Stimulated activated CD8-positive, alpha-beta memory T cell treated with anti-CD3 and anti-CD28 coated beads, Interleukin-12 subunit alpha, Interleukin-12 subunit beta, amount 100 ng/mL, for 24 hours (primary cell): ENCODE results near the gene PCSK5.
"Not testable (repeated sequence)": the region's sequence is repeated elsewhere in the genome, so short reads cannot be mapped to it uniquely, and the experiment has no call there.

Source experiments
- DNase-seq: peaks from one replicate; pipeline ENCODE4 v3.0.0-alpha.2; 2020; ENCODE audit errors: extremely low read depth

Gene PCSK5

DNA sequence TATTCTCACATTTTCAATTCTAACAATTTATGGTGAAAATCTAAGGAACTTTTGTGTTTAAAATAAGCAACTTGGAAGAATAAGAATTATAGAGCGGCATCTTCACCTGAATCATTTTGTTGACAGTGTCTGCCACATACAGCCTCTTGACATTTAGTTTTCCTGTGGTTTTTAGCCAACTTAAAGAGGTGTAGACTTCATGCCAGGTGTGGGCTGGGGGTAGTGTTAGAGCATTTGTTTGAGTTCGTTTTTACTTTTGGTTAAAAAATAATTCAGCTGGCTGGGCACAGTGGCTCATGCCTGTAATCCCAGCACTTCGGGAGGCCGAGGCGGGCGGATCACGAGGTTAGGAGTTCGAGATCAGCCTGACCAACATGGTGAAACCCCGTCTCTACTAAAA lies 72.8 kb downstream of the PCSK5 start:
- DNase-seq = not testable (repeated sequence)

DNA sequence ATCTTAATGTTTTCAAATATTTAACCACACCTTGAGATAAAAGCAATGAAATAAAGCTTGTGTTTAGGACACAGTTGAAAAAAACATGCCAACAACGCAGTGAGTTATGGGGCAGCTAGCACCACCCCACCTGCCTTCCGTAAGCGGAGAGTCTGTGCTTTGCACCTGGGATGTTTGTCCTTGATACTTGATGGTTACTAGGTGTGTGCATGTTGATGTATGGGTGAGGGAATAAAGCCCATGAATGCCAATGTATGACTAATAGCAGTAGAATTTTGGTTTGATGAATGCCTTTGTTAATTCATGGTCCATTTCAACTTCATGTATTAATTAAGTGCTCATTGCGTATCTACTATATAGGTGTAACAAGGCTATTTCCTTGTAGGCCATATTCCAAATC lies 74.0 kb downstream of the PCSK5 start:
- DNase-seq = no peak

DNA sequence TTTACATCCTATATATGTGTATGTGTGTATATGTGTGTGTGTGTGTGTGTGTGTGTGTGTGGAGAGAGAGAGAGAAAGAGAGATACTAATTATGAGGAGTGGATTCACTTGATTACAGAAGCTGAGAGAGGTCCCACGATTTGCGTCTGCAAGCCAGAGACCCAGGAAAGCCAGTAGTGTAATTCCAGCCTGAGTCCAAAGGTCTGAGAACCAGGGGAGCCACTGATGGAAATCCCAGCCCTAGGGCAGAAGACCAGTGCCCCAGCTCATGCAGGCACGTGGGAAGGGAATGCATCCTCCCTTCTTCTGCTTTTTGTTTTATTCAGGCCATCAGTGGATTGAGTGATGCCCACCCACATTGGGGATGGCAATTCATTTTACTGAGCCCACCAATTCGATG lies 74.8 kb downstream of the PCSK5 start:
- no peak for DNase-seq

DNA sequence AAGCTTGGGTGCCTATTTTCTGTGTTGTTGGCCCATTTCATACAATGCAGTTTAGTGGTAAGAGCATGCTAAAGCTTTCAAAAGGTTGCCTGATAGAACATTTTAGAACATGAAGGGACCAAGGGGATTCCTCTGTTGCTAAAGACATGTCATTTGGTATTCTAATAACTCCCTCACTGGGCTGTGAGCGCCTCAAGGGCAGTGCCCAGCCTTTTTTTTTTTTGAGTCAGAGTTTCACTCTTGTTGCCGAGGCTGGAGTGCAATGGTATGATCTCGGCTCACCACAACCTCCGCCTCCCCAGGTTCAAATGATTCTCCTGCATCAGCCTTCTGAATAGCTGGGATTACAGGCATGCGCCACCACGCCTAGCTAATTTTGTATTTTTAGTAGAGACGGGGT lies 77.1 kb downstream of the PCSK5 start:
- no peak for DNase-seq

DNA sequence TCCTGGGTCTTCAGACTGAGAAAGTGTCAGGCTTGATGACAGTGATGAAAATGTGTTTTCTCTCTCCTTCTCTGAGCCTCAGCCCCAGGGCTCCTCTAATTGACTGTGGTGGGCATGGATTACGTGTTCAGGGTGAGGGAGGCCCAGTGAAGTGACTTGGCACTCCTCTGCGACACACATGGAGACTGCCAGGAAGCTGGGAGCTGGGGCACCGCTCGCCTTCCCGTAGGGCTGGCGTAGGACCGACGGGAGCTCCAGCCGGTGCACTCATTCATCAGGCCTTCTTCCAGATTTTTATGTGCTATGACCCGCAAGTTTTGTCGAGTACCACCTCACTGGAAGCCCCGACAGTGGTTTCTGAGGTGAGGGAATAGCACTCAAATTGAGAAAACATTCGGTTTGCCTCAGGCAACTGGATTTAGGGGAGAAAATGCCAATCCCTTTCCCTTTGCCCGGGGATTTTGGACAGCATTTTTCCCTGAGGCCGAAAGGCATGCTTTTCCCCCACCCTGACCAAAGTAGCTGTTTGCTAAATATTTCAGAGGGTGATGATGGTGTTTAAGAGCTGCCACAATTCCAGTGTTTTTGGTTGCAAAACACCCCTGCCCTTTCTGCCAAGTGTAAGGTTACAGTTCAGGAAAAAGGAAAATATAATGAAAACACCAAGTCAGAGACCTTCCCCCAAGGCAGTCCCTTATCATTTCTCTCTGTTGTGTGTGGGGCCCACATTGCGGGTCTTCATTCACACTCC lies 83.7 kb downstream of the PCSK5 start:
- no peak for DNase-seq

DNA sequence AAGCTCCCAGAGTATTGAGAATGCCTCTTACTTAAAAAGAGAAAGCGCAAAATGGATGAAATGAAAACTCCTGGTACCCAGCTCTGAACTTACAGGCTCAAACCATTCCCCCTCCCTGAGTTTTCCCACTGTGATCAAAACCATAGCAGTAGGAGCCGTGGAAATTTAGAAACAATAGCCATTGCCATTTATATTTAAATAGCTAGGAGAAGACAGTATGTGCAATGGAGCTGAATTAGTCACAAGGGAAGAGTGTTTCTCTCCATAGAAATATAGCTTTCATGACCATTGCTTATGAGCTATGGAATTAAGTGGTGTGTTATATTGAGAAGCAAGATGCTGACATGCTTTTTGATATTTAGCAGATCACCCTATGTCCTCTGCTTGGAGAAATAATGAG lies 84.6 kb downstream of the PCSK5 start:
- no peak for DNase-seq

DNA sequence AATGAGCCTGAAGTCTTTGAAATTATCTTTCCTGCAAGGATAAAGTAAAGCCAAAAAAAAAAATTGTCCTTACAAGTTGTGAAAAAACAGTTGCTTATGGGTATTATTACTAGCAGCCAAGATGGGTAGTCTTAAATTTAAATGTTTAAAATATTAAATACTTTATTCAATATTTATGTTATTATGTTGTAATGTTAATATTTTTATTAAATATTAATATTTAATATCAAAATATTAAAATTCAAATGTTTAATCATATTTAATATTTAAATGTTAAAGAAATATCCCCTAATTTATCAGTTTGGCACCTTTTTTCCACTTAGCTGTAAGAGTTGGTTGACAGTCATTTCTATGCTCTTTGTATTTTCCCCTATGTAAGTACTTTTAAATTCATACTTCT lies 86.1 kb downstream of the PCSK5 start:
- DNase-seq = no peak

DNA sequence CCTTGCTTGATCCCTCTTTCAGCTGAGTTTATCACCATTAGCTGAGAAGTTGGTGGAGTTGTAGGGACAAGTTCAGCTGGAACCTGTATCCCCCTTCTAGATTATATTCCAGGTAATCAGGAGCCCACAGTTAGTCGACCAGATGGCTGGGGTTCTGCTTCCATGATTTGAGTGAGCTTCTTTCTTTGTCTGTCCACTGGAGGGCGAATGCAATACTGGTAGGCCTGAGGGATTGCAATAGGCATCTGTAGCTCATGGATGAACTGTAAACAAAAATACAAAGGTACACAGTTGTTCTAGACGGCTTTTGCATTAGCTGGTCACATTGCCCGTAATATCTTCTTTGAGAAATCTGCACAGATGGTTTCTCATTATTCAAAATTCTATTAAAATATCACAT lies 88.9 kb downstream of the PCSK5 start:
- DNase-seq = no peak

DNA sequence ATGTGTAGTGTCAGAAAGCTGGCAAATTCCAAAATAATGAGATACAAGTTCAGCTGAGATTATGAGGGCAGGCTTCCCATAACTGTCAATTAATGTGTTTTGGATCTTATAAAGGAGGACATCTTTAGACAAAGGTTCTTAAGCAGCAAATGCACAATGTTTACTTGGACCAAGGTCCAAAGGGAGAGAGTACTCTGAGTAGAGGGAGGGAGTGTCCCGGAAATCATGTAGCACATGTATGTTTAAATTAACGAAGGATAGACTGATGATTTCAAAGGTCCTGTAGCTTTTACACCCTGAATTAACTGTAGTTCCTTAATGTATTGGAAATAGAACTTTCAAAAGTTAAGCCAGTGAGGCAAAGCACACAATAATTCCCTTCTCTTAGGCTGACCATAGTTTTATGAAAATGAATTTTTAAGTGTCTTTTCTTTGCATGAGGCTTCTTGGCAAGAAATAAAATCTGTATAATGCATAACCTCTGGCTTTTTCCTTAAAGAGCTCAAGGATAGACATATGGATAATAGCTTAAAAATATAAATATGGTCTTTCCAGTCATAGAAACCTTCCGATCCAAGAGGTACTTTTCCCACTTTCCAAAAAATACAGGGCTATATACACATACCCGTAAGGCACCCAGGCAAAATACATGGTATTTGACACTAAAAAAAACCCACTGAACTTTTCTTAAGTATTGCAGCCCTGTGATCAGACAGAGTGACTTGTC lies 93.0 kb downstream of the PCSK5 start:
- no peak for DNase-seq

DNA sequence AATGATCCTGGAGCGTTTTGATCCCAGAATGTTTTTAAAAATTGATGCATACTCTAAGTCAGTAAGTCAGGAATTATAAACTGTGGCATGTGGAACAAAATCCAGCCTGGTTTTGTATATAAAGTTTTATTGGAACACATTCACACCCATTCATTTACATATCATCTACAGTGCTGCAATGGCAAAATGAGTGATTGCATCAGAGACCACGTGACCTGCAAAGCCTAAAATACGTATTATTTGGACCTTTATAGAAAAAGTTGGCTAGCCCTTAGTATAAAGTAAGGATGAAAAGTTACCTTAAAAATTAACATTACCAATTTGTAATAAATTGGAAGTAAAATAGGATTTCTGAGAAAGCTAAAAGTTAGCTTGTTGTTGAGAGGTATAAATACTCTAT lies 95.0 kb downstream of the PCSK5 start:
- DNase-seq = no peak

DNA sequence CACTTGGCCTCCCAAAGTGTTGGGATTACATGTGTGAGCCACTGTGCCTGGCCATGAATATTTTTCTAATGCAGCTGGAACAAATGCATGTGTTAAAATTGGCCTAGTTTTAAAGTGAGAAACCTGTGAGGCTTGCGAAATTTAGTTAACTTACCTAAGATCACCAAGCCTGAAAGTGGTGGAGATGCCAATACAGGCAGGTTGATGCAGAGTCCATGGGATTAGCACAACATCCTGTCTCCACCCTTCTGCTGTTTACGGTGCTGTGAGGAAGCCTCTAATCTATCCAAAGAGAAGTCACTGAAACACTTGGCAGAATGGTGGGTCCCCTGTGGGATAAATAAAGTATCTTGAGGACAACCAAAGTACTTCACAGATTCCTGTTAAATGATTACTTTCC lies 98.2 kb downstream of the PCSK5 start:
- no peak for DNase-seq

DNA sequence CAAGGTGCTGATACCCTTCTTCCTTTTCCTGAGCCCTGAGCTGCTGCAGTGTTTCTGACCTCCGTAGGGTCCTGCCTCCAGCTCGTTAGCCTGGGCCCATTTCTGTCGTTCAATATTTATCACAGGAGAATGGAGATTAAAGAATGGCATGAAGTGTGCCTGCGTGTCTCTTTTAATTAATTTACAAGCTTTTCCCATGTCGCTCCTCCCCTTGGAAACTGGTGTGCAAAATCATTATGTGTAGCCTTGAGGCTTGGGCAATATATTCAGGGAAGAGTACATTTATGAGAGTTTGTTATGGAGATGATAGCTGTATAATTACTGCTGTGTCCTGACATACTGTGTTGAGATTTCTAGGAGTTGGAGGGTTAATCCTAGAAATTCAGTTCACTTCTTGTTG lies 99.7 kb downstream of the PCSK5 start:
- DNase-seq = no peak

DNA sequence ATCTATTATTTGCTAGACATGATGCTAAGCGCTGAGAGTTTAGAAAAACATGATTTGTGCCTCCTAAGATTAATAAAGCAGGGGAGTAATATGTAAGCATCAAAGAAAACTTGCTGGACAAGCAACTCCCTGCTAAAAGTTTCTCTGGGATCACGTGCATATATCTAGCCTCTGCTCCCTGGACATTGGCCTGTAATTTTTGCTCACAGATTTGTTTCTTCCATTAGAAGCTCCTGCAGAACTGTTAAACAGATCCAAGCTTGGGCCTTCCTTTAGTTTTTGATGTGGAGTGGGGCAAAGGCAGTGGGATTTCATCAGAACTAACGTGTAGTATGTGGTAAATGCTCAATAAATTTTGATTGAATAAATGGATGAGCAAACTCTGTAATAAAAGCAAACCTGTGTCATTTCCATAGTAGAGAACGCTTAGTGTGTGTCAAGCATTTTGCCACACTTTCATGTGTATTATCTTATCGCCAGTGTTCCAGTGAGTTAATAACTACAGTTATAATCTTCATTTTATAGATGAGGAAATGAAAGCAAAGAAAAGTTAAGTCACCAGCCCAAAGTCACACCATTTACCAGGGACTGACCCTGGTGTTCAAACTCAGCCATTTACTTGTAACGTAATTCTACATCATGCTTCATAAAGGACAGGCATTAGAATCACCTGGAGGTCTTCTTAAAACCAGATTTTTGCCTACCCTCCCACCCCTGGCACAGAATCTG lies 100.3 kb downstream of the PCSK5 start:
- DNase-seq = no peak

DNA sequence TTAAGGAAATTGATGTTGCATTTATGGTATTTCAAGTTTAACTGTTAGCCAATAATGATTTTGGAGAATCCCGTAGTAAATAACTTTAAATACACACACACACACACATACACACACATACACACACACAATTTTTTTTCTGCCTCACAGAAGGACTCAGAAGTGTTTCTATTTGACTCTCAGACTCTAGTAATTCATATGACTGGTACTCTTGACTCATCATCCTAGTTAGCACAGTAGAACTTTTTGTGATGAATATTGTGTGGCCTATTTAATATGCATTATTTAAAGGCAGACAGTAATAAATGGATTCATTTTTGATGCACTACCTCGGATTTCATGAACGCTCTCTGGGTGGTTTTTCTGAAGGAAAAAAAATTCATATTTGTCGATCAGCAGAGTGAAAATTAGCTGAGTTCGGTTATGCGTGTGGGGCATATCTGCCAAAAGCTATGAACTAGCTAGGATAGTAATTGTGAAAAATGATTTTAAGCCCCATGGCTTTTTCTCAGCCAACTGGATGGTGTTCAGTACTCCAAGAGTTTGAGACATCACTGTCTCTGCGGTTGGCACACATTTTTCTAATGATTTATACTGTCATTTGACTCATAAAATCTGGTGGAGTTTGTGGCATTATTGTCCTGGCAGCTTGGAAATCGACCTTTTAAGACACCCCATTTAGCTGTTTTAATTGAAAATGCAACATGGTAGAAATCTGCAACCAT lies 102.2 kb downstream of the PCSK5 start:
- no peak for DNase-seq

DNA sequence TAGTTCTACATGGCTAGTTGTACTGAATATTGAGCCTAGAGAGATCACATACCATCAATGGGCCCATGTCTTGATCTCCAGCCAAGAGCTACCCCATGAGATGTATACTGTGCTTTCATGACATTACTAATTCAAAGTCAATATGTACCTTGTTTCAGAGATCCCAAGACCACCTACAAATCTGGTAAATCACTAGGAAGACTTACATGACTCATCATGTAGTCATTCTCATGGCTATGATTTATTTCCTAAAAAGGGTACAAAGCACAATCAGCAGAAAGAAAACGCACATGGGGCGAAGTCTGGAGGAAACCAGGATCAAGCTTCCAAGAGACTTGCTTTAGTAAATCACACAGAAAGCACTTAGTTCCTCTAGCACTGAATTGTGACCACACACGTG lies 103.0 kb downstream of the PCSK5 start:
- DNase-seq = no peak

DNA sequence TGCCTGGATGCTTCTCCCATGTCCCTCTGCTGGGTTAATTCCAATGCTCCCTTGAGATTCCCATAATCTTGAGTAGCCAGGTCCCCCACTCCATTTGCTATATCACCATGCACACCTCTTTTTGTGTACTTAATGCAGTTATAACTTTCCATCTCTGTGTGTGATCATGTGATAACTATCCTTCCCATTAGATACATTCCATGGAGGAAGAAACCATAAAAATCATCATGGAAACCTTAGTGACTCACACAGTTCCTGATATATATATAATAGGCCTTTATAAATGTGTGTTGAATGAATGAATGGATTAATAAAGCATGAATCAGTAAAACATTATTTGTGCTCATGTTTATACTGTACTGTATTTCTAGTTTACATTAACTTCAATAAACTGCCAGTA lies 104.6 kb downstream of the PCSK5 start:
- no peak for DNase-seq

DNA sequence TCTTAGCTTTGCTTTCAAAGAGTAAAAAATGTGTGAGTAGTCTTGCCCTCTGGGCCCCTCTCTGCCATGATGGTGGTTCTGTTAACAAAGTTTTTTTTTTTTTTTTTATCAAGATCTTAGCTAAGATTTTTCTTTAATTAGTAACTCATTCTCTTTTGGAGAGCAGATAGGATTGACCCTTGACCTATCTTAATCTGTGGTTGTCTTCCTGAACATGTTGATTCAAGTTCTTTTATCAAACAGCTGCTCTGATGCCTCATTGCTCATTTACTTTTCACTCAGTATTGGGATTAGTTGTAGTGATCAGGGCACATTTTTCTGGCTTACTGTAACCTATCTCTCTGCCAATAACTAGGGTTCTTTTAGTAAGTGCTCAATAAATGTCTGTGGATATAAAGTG lies 106.3 kb downstream of the PCSK5 start:
- DNase-seq = no peak

DNA sequence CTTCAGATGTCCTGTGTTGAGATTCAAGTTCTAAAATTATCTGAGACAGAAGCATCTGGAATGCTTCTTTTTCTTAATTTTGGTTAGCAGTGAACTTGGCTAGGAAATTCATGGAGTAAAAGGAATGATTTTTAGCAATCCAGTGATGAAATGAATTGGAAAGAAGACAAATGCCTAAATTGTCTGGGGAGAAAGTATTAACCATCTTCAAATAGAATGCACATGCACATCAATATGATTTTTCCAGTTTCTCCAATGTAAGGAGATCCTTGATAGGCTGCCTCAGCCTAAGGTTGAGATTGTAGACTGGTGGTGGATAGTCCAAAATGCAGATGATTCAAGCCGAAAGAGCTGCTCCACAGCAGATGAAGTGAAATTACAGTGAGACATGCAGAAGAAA lies 106.7 kb downstream of the PCSK5 start:
- no peak for DNase-seq

DNA sequence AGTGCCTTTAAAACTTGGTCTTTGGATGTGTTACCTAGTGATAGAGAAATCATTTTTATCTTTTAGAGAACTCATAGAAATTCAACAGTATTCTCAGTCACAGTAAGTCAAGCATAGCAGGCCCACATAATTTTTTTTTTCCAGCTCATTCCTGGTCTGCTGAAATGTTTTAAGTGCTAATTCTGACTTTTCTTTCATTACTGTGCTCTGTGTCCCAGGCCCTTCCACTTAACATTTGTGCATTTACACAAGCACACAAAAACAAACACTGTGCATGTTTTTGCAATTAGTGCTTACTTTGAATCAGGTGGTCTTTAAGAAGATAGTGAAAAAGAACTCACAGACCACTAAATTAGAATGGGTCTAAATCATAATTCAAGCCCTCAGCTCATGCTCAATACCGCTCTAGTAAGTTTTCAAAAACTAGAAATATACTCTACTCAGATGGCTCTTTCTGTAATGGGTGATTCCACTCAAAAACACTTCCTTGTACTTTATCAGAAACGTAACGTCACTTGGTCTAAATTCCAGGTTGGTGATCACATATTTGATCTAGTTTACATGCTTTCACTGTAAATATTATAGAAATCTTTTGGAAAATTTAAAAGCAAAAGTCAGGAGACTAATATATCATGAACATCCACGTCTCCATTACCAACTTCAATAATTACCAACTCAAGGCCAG lies 107.8 kb downstream of the PCSK5 start:
- DNase-seq = no peak

DNA sequence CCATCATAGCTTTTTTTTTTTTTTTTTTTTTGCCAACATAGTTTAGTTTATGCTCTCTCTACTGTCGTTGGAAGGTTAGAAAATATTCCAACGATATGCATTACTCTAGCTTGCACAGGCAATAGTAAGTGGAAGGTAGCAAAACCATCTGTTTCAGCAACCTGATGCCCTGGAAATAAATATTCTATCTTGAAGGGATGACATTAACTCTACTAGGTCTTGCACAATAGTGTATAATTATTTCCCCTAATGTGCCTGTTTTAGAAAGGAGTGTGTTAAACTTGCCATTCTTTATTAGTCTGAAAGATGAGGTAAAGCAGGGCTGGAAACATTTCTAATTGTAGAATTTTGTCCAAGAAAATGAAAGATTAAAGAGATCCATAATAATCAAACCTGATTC lies 111.0 kb downstream of the PCSK5 start:
- DNase-seq = no peak

DNA sequence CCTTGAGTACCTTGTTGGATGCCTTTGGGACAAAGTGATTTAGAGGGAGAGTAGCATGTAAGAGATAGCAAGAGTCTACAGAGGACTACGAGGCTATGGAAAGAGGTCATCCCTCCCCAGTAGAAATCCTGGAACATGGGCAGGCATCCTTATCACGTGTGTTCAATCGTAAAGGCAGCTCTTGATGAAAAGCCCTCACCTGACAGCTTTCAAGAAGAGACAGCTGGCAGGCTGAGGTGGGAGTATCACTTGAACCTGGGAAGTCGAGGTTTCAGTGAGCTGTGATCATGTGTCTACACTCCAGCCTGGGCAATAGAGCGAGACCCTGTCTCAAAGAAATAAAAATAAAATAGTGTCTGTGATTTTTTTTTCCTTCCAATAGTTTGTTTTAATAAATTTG lies 112.6 kb downstream of the PCSK5 start:
- no peak for DNase-seq

DNA sequence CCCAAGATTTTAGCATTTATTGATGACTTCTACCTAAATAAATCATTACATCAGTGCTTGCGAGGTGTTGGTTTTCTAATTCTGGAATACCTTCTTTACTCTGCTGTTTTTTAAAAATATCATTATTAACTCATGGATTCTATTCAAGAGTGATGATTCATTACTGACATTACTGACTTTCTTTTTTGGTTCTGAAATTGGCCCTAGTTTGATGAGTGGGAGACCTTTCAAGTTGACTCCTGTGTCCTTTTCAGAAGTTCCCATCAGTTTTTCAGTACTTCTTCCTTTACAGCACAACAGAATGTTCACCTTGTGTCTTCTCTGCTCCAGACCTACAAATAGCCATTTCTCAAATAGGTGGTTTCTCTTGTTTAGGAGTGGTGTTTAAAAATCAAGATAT lies 114.1 kb downstream of the PCSK5 start:
- no peak for DNase-seq
